Smooth muscle cell (in vitro differentiated cells): Measurements from ENCODE around the gene FKRP. TPM values are rescaled to one million over a fixed set of nuclear protein-coding genes. Genes with fewer than 3 reads are reported as not detected.
A peak's percentile ranks its signal among the peaks of the same experiment; 100 is the strongest.

Experiments used
- DNase-seq: peaks from one replicate; lab custom pipeline; 2025; ENCODE audit not compliant: unreplicated experiment; lab: John Stamatoyannopoulos, UW
- H2AFZ ChIP-seq: fragments of 200-600 bp; sonication (generic); 2 replicates; pipeline ENCODE4 v1.6.0; 2016; ENCODE audit warnings: antibody characterized with exemption, low read depth, mild to moderate bottlenecking
- H3F3A ChIP-seq: fragments of 200-600 bp; sonication (generic); 2 replicates; pipeline ENCODE4 v1.6.0; 2017; ENCODE audit warnings: antibody characterized with exemption, low read depth
- H3K27ac ChIP-seq: fragments of 200-600 bp; sonication (generic); 2 replicates; pipeline ENCODE4 v1.5.1; 2016; ENCODE audit warnings: low read depth, mild to moderate bottlenecking
- H3K27me3 ChIP-seq: fragments of 200-600 bp; sonication (generic); 2 replicates; pipeline ENCODE4 v1.6.1; 2016; ENCODE audit warnings: low read depth, mild to moderate bottlenecking
- H3K36me3 ChIP-seq: fragments of 200-600 bp; sonication (generic); 2 replicates; pipeline ENCODE4 v1.5.1; 2016; ENCODE audit warnings: low read depth
- H3K4me1 ChIP-seq: fragments of 200-600 bp; sonication (generic); 2 replicates; pipeline ENCODE4 v1.5.1; 2016; ENCODE audit warnings: low read depth
- H3K4me2 ChIP-seq: fragments of 200-600 bp; sonication (generic); 2 replicates; pipeline ENCODE4 v1.6.0; 2016; ENCODE audit warnings: mild to moderate bottlenecking
- H3K4me3 ChIP-seq: fragments of 200-600 bp; sonication (generic); 2 replicates; pipeline ENCODE4 v1.5.1; 2016; ENCODE audit warnings: mild to moderate bottlenecking
- H3K79me2 ChIP-seq: fragments of 200-600 bp; sonication (generic); 2 replicates; pipeline ENCODE4 v1.6.0; 2016; ENCODE audit warnings: low read depth, mild to moderate bottlenecking
- H3K9ac ChIP-seq: fragments of 200-600 bp; sonication (generic); 2 replicates; pipeline ENCODE4 v1.6.0; 2016; ENCODE audit warnings: low read depth
- H3K9me3 ChIP-seq: fragments of 200-600 bp; sonication (generic); replicated peaks from 2 replicates; pipeline ENCODE4 v1.5.1; 2016; ENCODE audit warnings: low read depth
- H4K20me1 ChIP-seq: fragments of 200-600 bp; sonication (generic); 2 replicates; pipeline ENCODE4 v1.6.0; 2016; ENCODE audit warnings: low read depth
- WGBS: methylation state at CpG from one replicate; pipeline ENCODE4 v1.1.7; 2016; ENCODE audit warnings: low lambda C conversion rate; 5-methylcytosine and 5-hydroxymethylcytosine counted together
- polyA plus RNA-seq: library from polyadenylated mRNA; unstranded; fragments of >200 nt; fragmentation: Nextera tagmentation; extraction: Ambion mirVana; gene quantifications from 2 replicates; pipeline ENCODE4 v1.2.1, GENCODE V29; 2016
- total RNA-seq: library from RNA; depleted of rRNA; stranded (reverse); fragments of >200 nt; gene quantifications from 2 replicates; pipeline ENCODE4 v1.2.3, GENCODE V29; 2014
- TF ChIP-seq, protein P1 (sequence below): fragments of 200-600 bp; sonication (generic); IDR thresholded peaks from 2 replicates; pipeline ENCODE4 v1.5.1; 2017; ENCODE audit warnings: borderline replicate concordance, mild to moderate bottlenecking, antibody characterized with exemption; ENCODE audit not compliant: insufficient read depth, poor library complexity, severe bottlenecking

FKRP gene, protein sequence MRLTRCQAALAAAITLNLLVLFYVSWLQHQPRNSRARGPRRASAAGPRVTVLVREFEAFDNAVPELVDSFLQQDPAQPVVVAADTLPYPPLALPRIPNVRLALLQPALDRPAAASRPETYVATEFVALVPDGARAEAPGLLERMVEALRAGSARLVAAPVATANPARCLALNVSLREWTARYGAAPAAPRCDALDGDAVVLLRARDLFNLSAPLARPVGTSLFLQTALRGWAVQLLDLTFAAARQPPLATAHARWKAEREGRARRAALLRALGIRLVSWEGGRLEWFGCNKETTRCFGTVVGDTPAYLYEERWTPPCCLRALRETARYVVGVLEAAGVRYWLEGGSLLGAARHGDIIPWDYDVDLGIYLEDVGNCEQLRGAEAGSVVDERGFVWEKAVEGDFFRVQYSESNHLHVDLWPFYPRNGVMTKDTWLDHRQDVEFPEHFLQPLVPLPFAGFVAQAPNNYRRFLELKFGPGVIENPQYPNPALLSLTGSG
- total RNA-seq, result 13.8 and 35.2 TPM in 2 replicates
- polyA plus RNA-seq, result 18.9 and 27.2 TPM in 2 replicates

- Histone ChIP-seq H4K20me1 (peaks cover 50% of the 10 kb centered on the region), H3K4me2 (peak within 1 kb of the TSS; percentile 99), H3K79me2 (peaks cover 57% of the 10 kb centered on the region), H3K9me3 (no peaks in the 10 kb centered on the region), H3K27ac (peak within 1 kb of the TSS; percentile 56), H2AFZ (peak within 1 kb of the TSS; percentile 82), H3K4me3 (peak within 1 kb of the TSS; percentile 97), H3K36me3 (no peaks in the 10 kb centered on the region), H3K4me1 (peaks cover 8% of the 10 kb centered on the region), H3K27me3 (no peaks in the 10 kb centered on the region), H3F3A (no peaks in the 10 kb centered on the region), H3K9ac (peak within 1 kb of the TSS; percentile 93)
- 0% methylated on average over 8 of the region's 68 CpGs for WGBS
- DNase-seq, result no peak
- TF ChIP-seq, protein P1, sequence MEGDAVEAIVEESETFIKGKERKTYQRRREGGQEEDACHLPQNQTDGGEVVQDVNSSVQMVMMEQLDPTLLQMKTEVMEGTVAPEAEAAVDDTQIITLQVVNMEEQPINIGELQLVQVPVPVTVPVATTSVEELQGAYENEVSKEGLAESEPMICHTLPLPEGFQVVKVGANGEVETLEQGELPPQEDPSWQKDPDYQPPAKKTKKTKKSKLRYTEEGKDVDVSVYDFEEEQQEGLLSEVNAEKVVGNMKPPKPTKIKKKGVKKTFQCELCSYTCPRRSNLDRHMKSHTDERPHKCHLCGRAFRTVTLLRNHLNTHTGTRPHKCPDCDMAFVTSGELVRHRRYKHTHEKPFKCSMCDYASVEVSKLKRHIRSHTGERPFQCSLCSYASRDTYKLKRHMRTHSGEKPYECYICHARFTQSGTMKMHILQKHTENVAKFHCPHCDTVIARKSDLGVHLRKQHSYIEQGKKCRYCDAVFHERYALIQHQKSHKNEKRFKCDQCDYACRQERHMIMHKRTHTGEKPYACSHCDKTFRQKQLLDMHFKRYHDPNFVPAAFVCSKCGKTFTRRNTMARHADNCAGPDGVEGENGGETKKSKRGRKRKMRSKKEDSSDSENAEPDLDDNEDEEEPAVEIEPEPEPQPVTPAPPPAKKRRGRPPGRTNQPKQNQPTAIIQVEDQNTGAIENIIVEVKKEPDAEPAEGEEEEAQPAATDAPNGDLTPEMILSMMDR, result no peak
Measured at GRCh38 chr19:46745521-46746280, at the start of gene FKRP. TSS of gene FKRP (plus strand) at chr19:46746057. CDS start at chr19:46755451, 9,394 bp downstream.

- Histone ChIP-seq H3K4me1 (no peaks in the 10 kb centered on the region), H4K20me1 (peaks cover 16% of the 10 kb centered on the region), H2AFZ (no peak overlapping the region), H3F3A (no peaks in the 10 kb centered on the region), H3K4me3 (no peak overlapping the region), H3K27ac (no peak overlapping the region), H3K4me2 (no peak overlapping the region), H3K79me2 (no peaks in the 10 kb centered on the region), H3K9me3 (no peaks in the 10 kb centered on the region), H3K9ac (no peak overlapping the region), H3K36me3 (peaks cover 7% of the 10 kb centered on the region), H3K27me3 (no peaks in the 10 kb centered on the region)
- TF ChIP-seq, protein P1, result no peak
- DNase-seq, result no peak
- 83% methylated on average over 9 of the region's 9 CpGs for WGBS
Measured at GRCh38 chr19:46696866-46697203, 49.0 kb upstream of the FKRP start.

DNA sequence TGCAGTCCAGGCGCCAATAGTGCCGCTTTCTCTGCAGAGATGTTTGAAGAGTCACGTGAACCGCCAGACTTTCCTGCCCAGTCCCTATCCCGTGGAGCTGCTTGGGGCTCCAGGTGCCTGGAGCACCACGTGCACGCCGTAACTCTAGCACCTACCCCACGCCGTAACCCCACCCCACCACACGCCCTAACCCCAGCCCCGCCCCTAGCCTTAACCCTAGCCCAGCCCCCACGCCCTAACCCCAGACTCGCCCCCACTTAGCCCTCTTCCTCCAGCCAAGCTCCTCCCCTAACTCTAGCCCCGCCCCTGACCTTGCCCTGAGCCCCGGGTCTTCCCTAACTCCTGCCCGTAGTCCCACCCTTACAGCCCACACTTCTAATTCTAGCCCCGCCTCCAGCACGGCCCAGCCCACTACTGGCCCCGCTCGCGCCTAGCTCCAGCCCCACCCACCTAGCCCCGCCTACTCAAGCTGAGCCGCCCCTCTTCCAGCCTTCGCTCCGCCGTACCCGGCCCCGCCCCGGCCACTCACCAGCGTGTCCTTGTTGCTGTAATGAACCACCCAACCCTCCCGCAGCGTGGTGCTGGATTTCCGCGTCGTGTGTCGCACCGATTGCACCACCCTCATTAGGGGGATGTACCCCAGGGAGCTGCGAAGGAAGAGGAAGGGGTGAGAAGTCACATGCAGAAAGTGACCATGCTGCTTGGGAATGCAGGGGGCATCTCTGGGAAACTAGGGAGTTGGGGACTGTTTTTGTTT is 48.5 kb upstream of the FKRP start:
- DNase-seq, result peak; percentile 78
- Histone ChIP-seq H3K4me2 (peak overlapping the region; percentile 64), H3K4me3 (no peak overlapping the region)

More for the DNA sequence above, 48.5 kb upstream of the FKRP start:
- peaks cover 10% of the 10 kb centered on the region for H3K36me3 ChIP-seq
- H3K27ac ChIP-seq, result no peak overlapping the region
- H4K20me1 ChIP-seq, result peaks cover 16% of the 10 kb centered on the region
- H3K79me2 ChIP-seq, result no peaks in the 10 kb centered on the region
- H3K9ac ChIP-seq, result no peak overlapping the region
- H3K27me3 ChIP-seq, result no peaks in the 10 kb centered on the region
- no peaks in the 10 kb centered on the region for H3K4me1 ChIP-seq
- 24% methylated on average over 30 of the region's 39 CpGs for WGBS
- no peaks in the 10 kb centered on the region for H3F3A ChIP-seq
- no peaks in the 10 kb centered on the region for H3K9me3 ChIP-seq
- no peak overlapping the region for H2AFZ ChIP-seq
- TF ChIP-seq, protein P1, result no peak
